Keratinocyte (primary cell): ENCODE data around the gene SSBP2. TPM values are rescaled to one million over a fixed set of nuclear protein-coding genes. Genes with fewer than 3 reads are reported as not detected.

ENCODE experiments used
- DNase-seq: peaks from one replicate; pipeline ENCODE4 v3.0.0-alpha.2; 2011; ENCODE audit warnings: low read depth, missing footprints, low spot score
- FAIRE-seq: peaks from 2 replicates; lab custom pipeline; 2011; peaks lifted over from hg19 to GRCh38; lab: Jason Lieb, UNC
- H2AFZ ChIP-seq: 2 replicates; pipeline ENCODE4 v1.6.0; 2012; ENCODE audit warnings: low read length, control low read depth, inconsistent platforms; ENCODE audit not compliant: control insufficient read depth
- H3K27ac ChIP-seq: 2 replicates; pipeline ENCODE4 v1.5.1; 2011; ENCODE audit warnings: low read length; ENCODE audit not compliant: control insufficient read depth, insufficient read depth
- H3K27me3 ChIP-seq: 3 replicates; pipeline ENCODE4 v1.6.0; 2011; ENCODE audit warnings: low read length; ENCODE audit not compliant: control insufficient read depth, insufficient read depth; ENCODE audit errors: extremely low read depth
- H3K36me3 ChIP-seq, 2 experiments: 2 replicates in 1 of 2; 3 replicates in 1 of 2; pipeline ENCODE4 v1.5.1; 2011; ENCODE audit warnings: low read length in 2 of 2, mild to moderate bottlenecking in 1 of 2; ENCODE audit not compliant: control insufficient read depth in 2 of 2, insufficient read depth in 2 of 2; ENCODE audit errors: extremely low read depth in 1 of 2
- H3K4me1 ChIP-seq: 3 replicates; pipeline ENCODE4 v1.5.1; 2011; ENCODE audit warnings: low read length; ENCODE audit not compliant: control insufficient read depth, insufficient read depth; ENCODE audit errors: extremely low read depth
- H3K4me2 ChIP-seq: 3 replicates; pipeline ENCODE4 v1.6.0; 2011; ENCODE audit warnings: low read depth, low read length; ENCODE audit not compliant: control insufficient read depth, insufficient read depth; ENCODE audit errors: extremely low read depth
- H3K4me3 ChIP-seq, 3 experiments: fragments of 200-600 bp in 1 of 3; sonication (generic) in 1 of 3; 2 replicates in 2 of 3; 3 replicates in 1 of 3; pipeline ENCODE4 v1.5.1; 2011 to 2016; ENCODE audit warnings: low read length in 3 of 3, mild to moderate bottlenecking in 3 of 3, control low read depth in 2 of 3, inconsistent platforms in 1 of 3, low read depth in 1 of 3, mixed read lengths in 1 of 3, mixed run types in 1 of 3, moderate library complexity in 1 of 3; ENCODE audit not compliant: control insufficient read depth in 2 of 3, insufficient read depth in 2 of 3; ENCODE audit errors: extremely low read depth in 1 of 3
- H3K79me2 ChIP-seq: 2 replicates; pipeline ENCODE4 v1.6.0; 2012; ENCODE audit warnings: low read length; ENCODE audit not compliant: control insufficient read depth, insufficient read depth
- H3K9ac ChIP-seq: 3 replicates; pipeline ENCODE4 v1.6.0; 2011; ENCODE audit warnings: low read length; ENCODE audit not compliant: control insufficient read depth, insufficient read depth; ENCODE audit errors: extremely low read depth
- H3K9me1 ChIP-seq: 3 replicates; pipeline ENCODE4 v1.6.0; 2011; ENCODE audit warnings: low read length; ENCODE audit not compliant: control insufficient read depth, insufficient read depth; ENCODE audit errors: extremely low read depth
- H3K9me3 ChIP-seq: 2 replicates; pipeline ENCODE4 v1.5.1; 2012; ENCODE audit warnings: low read depth, low read length; ENCODE audit not compliant: control insufficient read depth
- H4K20me1 ChIP-seq: 3 replicates; pipeline ENCODE4 v1.6.0; 2011; ENCODE audit warnings: low read length; ENCODE audit not compliant: control insufficient read depth, insufficient read depth; ENCODE audit errors: extremely low read depth
- CTCF ChIP-seq, 3 experiments: IDR thresholded peaks in 1 of 3; conservative IDR thresholded peaks in 1 of 3; optimal IDR thresholded peaks in 1 of 3; 2 replicates in 2 of 3; 3 replicates in 1 of 3; pipeline versions ENCODE3 to v1.5.1; 2011; ENCODE audit warnings: low read length in 3 of 3, mild to moderate bottlenecking in 3 of 3, moderate library complexity in 2 of 3, control low read depth in 1 of 3, inconsistent platforms in 1 of 3; ENCODE audit not compliant: insufficient read depth in 2 of 3; ENCODE audit errors: extremely low read depth in 1 of 3
- EZH2 ChIP-seq: IDR thresholded peaks from one replicate; pipeline ENCODE4 v1.6.1; 2012; ENCODE audit warnings: inconsistent platforms, mild to moderate bottlenecking, low read length, moderate library complexity
- dilution Hi-C: fragments of 300-500 bp; cut with MboI; formaldehyde crosslinking; loops from one replicate; pipeline ENCODE4 v1.7.0; 2020; ENCODE audit warnings: low sequenced_read_pairs; ENCODE audit not compliant: extremely low pct_ligation_motif_present
- polyA plus RNA-seq, 5 experiments: library from polyadenylated mRNA; depleted of rRNA in 3 of 5; stranded (reverse) in 3 of 5; stranded (forward) in 1 of 5; unstranded in 1 of 5; fragments of >200 nt; gene quantifications; 1 replicate in 1 of 5; 2 replicates in 3 of 5; 3 replicates in 1 of 5; pipeline versions ENCODE4 v1.2.1 to v1.2.3, GENCODE V29; 2011 to 2012; ENCODE audit warnings: missing spikeins in 2 of 5, low read depth in 1 of 5, low replicate concordance in 1 of 5

The SSBP2 gene
- polyA plus RNA-seq, 1 donor (not counting 4 experiments of a cell fraction or from before 2014, with no cell fraction given): 14.6 TPM

DNA sequence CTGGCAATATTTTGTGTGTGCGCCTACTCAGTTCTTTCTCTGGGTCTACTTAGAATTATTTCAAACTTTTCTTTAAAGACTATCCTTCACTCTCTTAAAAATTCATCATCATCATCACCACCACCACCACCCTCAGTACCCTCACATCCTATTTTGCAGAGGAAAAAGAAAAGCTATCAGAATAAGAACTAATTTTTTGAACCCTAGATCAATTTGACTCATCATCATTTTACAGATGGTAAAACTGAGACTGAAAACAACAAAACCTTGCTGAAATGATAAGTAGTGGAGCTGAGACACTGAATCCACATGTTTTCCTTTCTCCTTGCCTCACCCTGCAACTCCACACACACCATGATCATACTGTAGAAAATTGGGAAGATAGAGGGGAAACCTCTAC, 119.3 kb downstream of the SSBP2 start:
- H3K9ac ChIP-seq: no peak overlapping the region
- no peak overlapping the region for H2AFZ ChIP-seq
- no peak for TF ChIP-seq EZH2
- TF ChIP-seq CTCF (optimal IDR thresholded peaks at IDR 0.05 in 1 of 3, IDR thresholded peaks at IDR 0.05 in 1 of 3, conservative IDR thresholded peaks at IDR 0.05 in 1 of 3; ENCODE audit: extremely low read depth in 1 of 3, insufficient read depth in 2 of 3, low read length in 3 of 3): no peak

GRCh38 chr5:81631124-81631523, 119.8 kb downstream of the SSBP2 start:
- no peak overlapping the region for H3K27ac ChIP-seq
- no peaks in the 10 kb centered on the region for H3K9me3 ChIP-seq
- DNase-seq: no peak
- H3K4me3 ChIP-seq: no peak overlapping the region
- H3K9me1 ChIP-seq: no peaks in the 10 kb centered on the region
- FAIRE-seq: no peak
- H3K4me2 ChIP-seq: no peak overlapping the region
- H3K36me3 ChIP-seq: no peaks in the 10 kb centered on the region
- H2AFZ ChIP-seq: no peak overlapping the region
- peaks cover 3% of the 10 kb centered on the region for H3K4me1 ChIP-seq
- no peak overlapping the region for H3K9ac ChIP-seq
- no peaks in the 10 kb centered on the region for H3K79me2 ChIP-seq
- dilution Hi-C loops: no loop called here
- no peaks in the 10 kb centered on the region for H4K20me1 ChIP-seq
- H3K27me3 ChIP-seq: no peaks in the 10 kb centered on the region
- TF ChIP-seq EZH2 (no peak), CTCF (optimal IDR thresholded peaks at IDR 0.05 in 1 of 3, IDR thresholded peaks at IDR 0.05 in 1 of 3, conservative IDR thresholded peaks at IDR 0.05 in 1 of 3; ENCODE audit: extremely low read depth in 1 of 3, insufficient read depth in 2 of 3, low read length in 3 of 3) (no peak)

More for the DNA sequence above, 119.3 kb downstream of the SSBP2 start:
- no peak for FAIRE-seq
- H3K9me3 ChIP-seq: no peaks in the 10 kb centered on the region
- no peaks in the 10 kb centered on the region for H3K27me3 ChIP-seq
- no peaks in the 10 kb centered on the region for H3K79me2 ChIP-seq
- DNase-seq: no peak
- H4K20me1 ChIP-seq: no peaks in the 10 kb centered on the region
- H3K4me1 ChIP-seq: no peaks in the 10 kb centered on the region
- dilution Hi-C loops: no loop called here
- H3K9me1 ChIP-seq: no peaks in the 10 kb centered on the region
- H3K4me2 ChIP-seq: no peak overlapping the region
- no peak overlapping the region for H3K27ac ChIP-seq
- no peaks in the 10 kb centered on the region for H3K36me3 ChIP-seq
- no peak overlapping the region for H3K4me3 ChIP-seq
